Esophagus squamous epithelium (tissue), 5 donors: ENCODE data around the gene PKP4. TPM values are rescaled to one million over a fixed set of nuclear protein-coding genes. Genes with fewer than 3 reads are reported as not detected.

Experiments used
- DNase-seq: peaks from one replicate; lab custom pipeline; 2025; lab: John Stamatoyannopoulos, UW
- H3K27ac ChIP-seq, 4 donors: fragments of 200-600 bp; sonication (generic); one replicate each; pipeline ENCODE4 v1.5.1; 2016 to 2019; ENCODE audit warnings: mild to moderate bottlenecking in 1 of 4
- H3K27me3 ChIP-seq, 4 donors: fragments of 200-600 bp; sonication (generic); 1 replicate in 3 of 4; 2 replicates in 1 of 4; pipeline versions ENCODE4 v1.5.1 to v1.6.0; 2017 to 2021; ENCODE audit warnings: antibody characterized with exemption in 1 of 4
- H3K36me3 ChIP-seq, 3 donors: fragments of 200-600 bp; sonication (generic); one replicate each; pipeline ENCODE4 v1.5.1; 2016 to 2019
- H3K4me1 ChIP-seq, 3 donors: fragments of 200-600 bp; sonication (generic); one replicate each; pipeline ENCODE4 v1.5.1; 2017 to 2019
- H3K4me3 ChIP-seq, 4 donors: fragments of 200-600 bp; sonication (generic); 1 replicate in 3 of 4; 2 replicates in 1 of 4; pipeline ENCODE4 v1.5.1; 2016 to 2019; ENCODE audit warnings: mild to moderate bottlenecking in 2 of 4, moderate library complexity in 1 of 4
- H3K9me3 ChIP-seq, 3 donors: fragments of 200-600 bp; sonication (generic); one replicate each; pipeline ENCODE4 v1.5.1; 2016 to 2019
- CTCF ChIP-seq, 6 experiments: fragments of 450-650 bp in 4 of 6; fragments of 200-600 bp in 2 of 6; sonication (generic) in 2 of 6; IDR thresholded peaks; one replicate each; pipeline ENCODE4 v1.5.1; 2016 to 2019; ENCODE audit warnings: antibody characterized with exemption in 6 of 6, mild to moderate bottlenecking in 4 of 6, moderate library complexity in 4 of 6
- POLR2A ChIP-seq, 4 donors: fragments of 450-650 bp; IDR thresholded peaks; one replicate each; pipeline ENCODE4 v1.6.1; 2017; ENCODE audit warnings: antibody characterized with exemption in 4 of 4, mild to moderate bottlenecking in 4 of 4, moderate library complexity in 3 of 4
- WGBS, 2 donors: methylation state at CpG; one replicate each; pipeline ENCODE4 v1.1.5; 2018; 5-methylcytosine and 5-hydroxymethylcytosine counted together
- intact Hi-C: fragments of 100-400 bp; cut with DNase I; formaldehyde crosslinking; loops from one replicate; pipeline ENCODE4 v1.15.0; 2022
- total RNA-seq, 4 donors: library from RNA; depleted of rRNA; stranded (reverse); fragments of >200 nt; gene quantifications; one replicate each; pipeline ENCODE4 v1.1.0, GENCODE V29; 2016
- donor health status: DM: yes; HTN: yes; CAD: no.

PKP4 gene
- total RNA-seq, 4 donors from 2014 or later = 36.3 to 77.1 (median 46.6) TPM

- Histone ChIP-seq H3K27me3 (no peaks in the 10 kb centered on the region), H3K9me3 (no peaks in the 10 kb centered on the region), H3K36me3 (no peaks in the 10 kb centered on the region), H3K4me1 (no peaks in the 10 kb centered on the region), H3K27ac (no peak overlapping the region), H3K4me3 (no peak overlapping the region)
- DNase-seq = no peak
- TF ChIP-seq CTCF (IDR thresholded peaks at IDR 0.05) (no peak), POLR2A (IDR thresholded peaks at IDR 0.05) (no peak)
- intact Hi-C loops = no loop called here
- WGBS, 2 donors = 86 to 96% methylated on average over 1 of the region's 1 CpG
These were observed 13.1 kb upstream of the PKP4 start for GRCh38 chr2:158443606-158444005.

GRCh38 chr2:158457092-158457825, 507 bp downstream of the PKP4 start:
- Histone ChIP-seq H3K9me3 (no peaks in the 10 kb centered on the region), H3K4me1 (peaks cover 4 to 53% (median 5%) of the 10 kb centered on the region in 3 donors), H3K4me3 (peak overlapping the region; percentile 71 to 99 (median 92)), H3K36me3 (no peaks in the 10 kb centered on the region), H3K27me3 (no peaks in the 10 kb centered on the region), H3K27ac (peak overlapping the region; percentile 89 to 99 (median 98))
- WGBS, 2 donors = 0% methylated on average over 18 to 27 of the region's 84 CpGs
- no peak for TF ChIP-seq POLR2A (IDR thresholded peaks at IDR 0.05)
- no peak for TF ChIP-seq CTCF (IDR thresholded peaks at IDR 0.05)
- no peak for DNase-seq
- intact Hi-C loops = loop anchor here (10.0 kb wide), 1 partner anchor 288 kb away; no protein-coding TSS in a partner anchor

- TF ChIP-seq POLR2A (IDR thresholded peaks at IDR 0.05) (peak in 3 of 4 donors; percentile 5 to 60 (median 45)), CTCF (IDR thresholded peaks at IDR 0.05) (peak in 4 of 6 experiments; percentile 18 to 63 (median 46))
- Histone ChIP-seq H3K4me1 (peaks cover 4 to 60% (median 5%) of the 10 kb centered on the region in 3 donors), H3K9me3 (no peaks in the 10 kb centered on the region), H3K36me3 (no peaks in the 10 kb centered on the region), H3K4me3 (peak overlapping the region; percentile 71 to 99 (median 92)), H3K27me3 (no peaks in the 10 kb centered on the region), H3K27ac (peak overlapping the region; percentile 89 to 99 (median 98))
- 0% methylated on average over 5 to 39 of the region's 61 CpGs for WGBS, 2 donors
- intact Hi-C loops = loop anchor here (10.0 kb wide), 1 partner anchor 287 kb away; no protein-coding TSS in a partner anchor
- no peak for DNase-seq
These were observed 1.3 kb downstream of the PKP4 start for GRCh38 chr2:158457826-158458616.

- no peaks in the 10 kb centered on the region for H3K36me3 ChIP-seq
- TF ChIP-seq CTCF (IDR thresholded peaks at IDR 0.05) = no peak
- no peak for TF ChIP-seq POLR2A (IDR thresholded peaks at IDR 0.05)
- WGBS, 2 donors = 12 to 20% methylated on average over 9 of the region's 9 CpGs
- DNase-seq = no peak
- no peaks in the 10 kb centered on the region for H3K9me3 ChIP-seq
- no peaks in the 10 kb centered on the region for H3K27me3 ChIP-seq
- H3K4me3 ChIP-seq = peak overlapping the region; percentile 71 to 99 (median 92)
- peak overlapping the region; percentile 89 to 99 (median 98) for H3K27ac ChIP-seq
- peaks cover 4 to 63% (median 5%) of the 10 kb centered on the region in 3 donors for H3K4me1 ChIP-seq
- intact Hi-C loops = loop anchor here (10.0 kb wide), 1 partner anchor 286 kb away; no protein-coding TSS in a partner anchor
These were observed 1.8 kb downstream of the PKP4 start for GRCh38 chr2:158458617-158458920.
